Endometrial microvascular endothelial cells (primary cell): Measurements from ENCODE around the gene LEPROT. TPM values are rescaled to one million over a fixed set of nuclear protein-coding genes. Genes with fewer than 3 reads are reported as not detected.

ENCODE experiments used
- in situ Hi-C: cut with HindIII; loops from 2 replicates; pipeline ENCODE4 v1.10.0; 2017; ENCODE audit warnings: low sequenced_read_pairs, low pct_unique_long_range_greater_than_20kb; ENCODE audit errors: inconsistent ontology term
- total RNA-seq: library from RNA; depleted of rRNA; stranded (reverse); fragments of >200 nt; gene quantifications from one replicate; pipeline ENCODE4 v1.2.3, GENCODE V29; 2015; ENCODE audit errors: inconsistent ontology term

The LEPROT gene
- total RNA-seq, 1 donor from 2014 or later, result 58.3 TPM

- in situ Hi-C loops, result no loop called here
These were observed 11.2 kb upstream of the LEPROT start for GRCh38 chr1:65409314-65409713.

- in situ Hi-C loops, result no loop called here
These were observed 10.6 kb upstream of the LEPROT start for GRCh38 chr1:65409816-65410326.

DNA sequence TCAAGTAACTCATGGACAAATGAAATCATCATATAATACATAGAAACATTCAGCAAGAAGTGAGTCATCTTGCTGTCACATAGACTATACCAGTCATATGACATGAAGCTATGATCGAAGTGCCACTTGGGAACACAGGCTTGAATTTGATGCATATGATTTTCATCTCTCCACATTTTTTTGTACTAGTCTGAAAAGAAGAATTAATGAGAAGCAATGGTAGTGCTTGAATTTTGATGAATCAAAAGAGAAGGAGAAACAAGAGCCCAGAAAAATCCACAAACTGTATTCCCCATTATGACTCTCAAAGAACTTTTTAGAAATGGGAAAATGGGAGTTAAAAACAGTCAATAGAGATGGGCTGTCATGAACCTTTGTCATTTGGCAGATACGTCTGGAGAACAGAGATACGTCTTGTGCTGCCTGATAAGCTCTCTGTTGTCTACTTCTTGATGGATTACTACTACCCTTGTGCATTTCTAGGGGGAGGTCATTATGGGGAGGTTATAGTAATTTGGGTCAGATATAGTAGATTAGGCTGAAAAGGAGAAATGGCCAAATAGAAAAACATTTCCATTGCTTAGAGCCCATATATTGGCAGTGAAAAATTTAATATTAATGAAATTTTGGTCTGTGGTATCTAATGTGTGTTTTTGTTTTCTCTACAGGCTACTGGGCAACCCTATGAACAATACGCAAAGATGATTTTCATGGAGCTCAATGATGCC, 8.0 kb upstream of the LEPROT start:
- in situ Hi-C loops, result no loop called here

GRCh38 chr1:65412984-65413375, 7.5 kb upstream of the LEPROT start:
- in situ Hi-C loops, result no loop called here

- in situ Hi-C loops, result no loop called here
These were observed 5.9 kb upstream of the LEPROT start for GRCh38 chr1:65414538-65414937.

DNA sequence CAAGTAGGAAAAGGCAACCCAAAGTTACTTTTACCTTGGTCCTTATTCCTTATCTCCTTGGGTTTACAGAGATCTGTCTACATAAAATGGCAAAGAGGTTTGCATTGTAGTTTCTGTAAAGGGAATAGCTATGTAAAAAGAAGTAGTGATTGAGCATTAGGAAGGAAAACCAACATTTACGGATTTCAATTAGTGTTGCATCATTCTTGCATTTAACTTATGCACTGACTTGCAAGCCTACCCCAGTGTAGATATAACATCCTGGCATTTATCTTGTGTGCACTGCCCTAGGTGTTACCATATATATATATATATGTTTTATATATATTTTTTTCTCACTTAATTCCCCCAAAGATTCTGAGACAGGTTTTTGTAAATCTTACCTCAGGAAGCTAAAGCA, 3.7 kb upstream of the LEPROT start:
- in situ Hi-C loops, result no loop called here

DNA sequence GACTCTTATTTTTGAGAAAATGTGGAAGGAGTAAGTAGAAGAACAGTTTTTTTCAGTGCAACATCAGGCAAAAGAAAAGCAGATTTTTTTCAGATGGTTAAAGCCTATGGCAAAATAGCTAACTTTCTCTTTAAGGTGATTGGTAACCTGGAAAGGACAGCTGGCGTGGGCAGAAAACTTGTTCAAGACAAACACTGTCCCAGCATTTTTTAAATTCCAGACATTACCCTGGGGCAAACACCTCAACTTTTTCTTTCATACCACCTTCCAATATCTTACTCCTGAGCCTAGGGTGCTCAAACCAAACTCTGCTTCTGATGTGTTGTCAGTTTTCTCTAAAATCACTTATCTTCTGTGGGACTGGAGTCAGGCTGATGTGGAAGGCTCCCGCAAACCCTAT, 2.7 kb upstream of the LEPROT start:
- in situ Hi-C loops, result no loop called here

GRCh38 chr1:65418522-65419185, 1.8 kb upstream of the LEPROT start:
- in situ Hi-C loops, result no loop called here

- in situ Hi-C loops, result no loop called here
These were observed 533 bp upstream of the LEPROT start for GRCh38 chr1:65419681-65420589.

DNA sequence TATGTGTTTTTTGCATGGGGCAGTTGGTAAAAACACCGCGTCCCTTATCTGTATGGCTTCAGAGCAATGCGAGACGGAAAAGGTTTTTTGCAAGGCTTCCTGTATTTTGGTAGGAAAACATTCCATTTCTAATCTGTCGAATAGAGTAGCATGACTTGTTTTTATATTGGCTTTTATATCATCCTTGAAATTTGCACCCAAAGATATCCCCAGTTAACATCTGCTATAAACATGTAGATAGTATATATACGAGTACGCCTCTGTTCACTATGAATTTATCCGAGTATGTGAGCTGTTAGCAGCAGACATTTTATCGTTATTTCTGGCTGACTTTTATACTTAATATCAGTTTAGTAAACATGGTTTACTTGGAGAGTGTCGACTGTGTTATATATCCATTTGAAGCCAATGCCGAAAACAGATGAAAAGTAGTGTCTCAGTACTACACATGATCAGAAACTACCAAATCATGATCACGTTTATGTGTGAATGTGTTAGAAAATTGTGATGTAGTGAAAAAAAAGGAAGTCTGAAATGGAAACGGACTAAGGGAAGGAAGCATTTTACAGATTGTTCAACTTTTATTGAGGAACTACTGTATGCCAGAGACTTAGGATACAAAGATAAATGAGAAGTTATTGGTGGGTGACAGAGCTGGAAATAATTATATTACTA, 1.0 kb downstream of the LEPROT start:
- in situ Hi-C loops, result no loop called here

GRCh38 chr1:65422241-65423203, 2.1 kb downstream of the LEPROT start:
- in situ Hi-C loops, result no loop called here

- in situ Hi-C loops, result no loop called here
These were observed 3.6 kb downstream of the LEPROT start for GRCh38 chr1:65423884-65424572.

DNA sequence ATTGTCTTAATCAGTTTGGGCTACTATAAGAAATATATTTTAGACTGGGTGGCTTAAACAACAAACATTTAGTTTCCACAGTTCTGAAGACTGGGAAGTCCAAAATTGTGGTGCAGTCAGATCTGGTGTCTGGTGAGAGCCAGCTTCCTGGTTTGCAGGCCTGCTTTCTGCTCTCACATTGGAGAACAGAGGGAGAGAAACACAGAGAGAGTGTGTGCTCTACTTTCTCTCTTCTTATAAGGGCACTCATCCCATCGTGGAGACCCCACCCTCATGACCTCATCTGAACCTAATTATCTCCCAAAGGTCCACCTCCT, 4.1 kb downstream of the LEPROT start:
- in situ Hi-C loops, result no loop called here

- in situ Hi-C loops, result no loop called here
These were observed 4.5 kb downstream of the LEPROT start for GRCh38 chr1:65425006-65425405.

DNA sequence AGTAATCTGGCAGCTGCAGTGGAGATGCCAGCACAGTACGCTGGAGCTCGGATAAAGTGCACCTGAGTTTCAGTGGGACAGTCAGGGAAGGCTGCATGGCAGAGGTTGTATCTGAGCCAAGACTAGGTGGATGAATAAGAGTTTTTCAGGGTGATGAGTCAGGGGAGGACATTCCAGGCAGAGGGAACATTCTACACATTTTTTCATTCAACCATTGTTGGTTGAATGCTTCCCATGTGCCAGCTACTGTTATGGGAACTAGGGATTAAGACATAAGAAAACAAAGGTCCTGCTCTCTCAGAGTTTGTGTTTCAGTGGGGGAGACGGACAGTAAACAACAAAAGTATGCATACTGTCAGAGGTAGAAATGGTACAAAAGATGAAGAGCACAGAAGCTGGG, 5.2 kb downstream of the LEPROT start:
- in situ Hi-C loops, result no loop called here

DNA sequence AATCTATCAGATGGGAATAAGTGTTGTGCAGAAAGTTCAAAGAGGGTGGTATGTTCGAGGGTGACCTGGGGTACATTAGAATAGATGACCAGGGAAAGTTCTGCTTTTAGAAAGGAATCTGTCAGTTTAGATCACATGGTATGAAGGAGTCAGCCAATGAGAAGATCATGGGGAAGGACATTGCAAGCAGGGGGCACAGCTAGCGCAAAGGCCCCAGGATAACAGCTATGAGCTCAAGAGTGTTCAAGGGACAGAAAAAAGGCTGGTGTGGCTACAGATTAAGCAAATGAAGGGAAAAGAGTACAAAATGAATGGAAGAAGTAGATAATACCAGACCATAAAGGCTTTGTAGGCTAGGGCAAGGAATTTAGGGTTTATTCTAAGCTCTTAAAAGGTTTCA, 8.6 kb downstream of the LEPROT start:
- in situ Hi-C loops, result no loop called here

GRCh38 chr1:65429806-65430205, 9.3 kb downstream of the LEPROT start:
- in situ Hi-C loops, result no loop called here
